Renal cortical epithelial cell (primary cell): ENCODE results near the gene GALNT17. TPM values are rescaled to one million over a fixed set of nuclear protein-coding genes. Genes with fewer than 3 reads are reported as not detected.
"Not testable (repeated sequence)": the region's sequence is repeated elsewhere in the genome, so short reads cannot be mapped to it uniquely, and the experiment has no call there.

Experiments used
- DNase-seq: peaks from one replicate; pipeline ENCODE4 v3.0.0-alpha.2; 2011; ENCODE audit warnings: low read depth
- total RNA-seq: library from RNA; depleted of rRNA; stranded (reverse); fragments of >200 nt; gene quantifications from 2 replicates; pipeline ENCODE4 v1.2.3, GENCODE V29; 2014

GALNT17 gene
- total RNA-seq, 1 donor from 2014 or later: not detected

DNA sequence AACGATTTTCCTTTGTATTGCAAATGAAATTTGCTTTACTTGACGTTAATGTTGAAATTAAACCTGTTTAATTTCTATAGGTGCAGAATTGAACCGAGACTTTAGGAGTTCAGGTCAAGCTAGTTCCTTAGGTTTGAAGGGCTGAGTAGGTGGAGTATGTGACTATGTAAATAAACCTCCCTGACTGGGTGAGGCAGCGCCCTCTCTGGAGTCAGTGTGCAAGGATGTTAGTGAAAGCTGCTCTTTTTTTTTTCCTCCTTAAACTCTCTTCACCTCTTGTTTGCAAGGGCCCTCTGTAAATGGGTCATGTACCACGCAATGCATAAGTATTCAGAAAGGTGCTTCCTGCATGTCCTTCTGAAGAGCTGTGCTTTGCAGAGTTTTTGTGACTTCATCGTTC, 33.8 kb downstream of the GALNT17 start:
- no peak for DNase-seq

GRCh38 chr7:71171476-71171875, 39.5 kb downstream of the GALNT17 start:
- DNase-seq: no peak

- DNase-seq: no peak
Observed at GRCh38 chr7:71173955-71174354, 42.0 kb downstream of the GALNT17 start.

DNA sequence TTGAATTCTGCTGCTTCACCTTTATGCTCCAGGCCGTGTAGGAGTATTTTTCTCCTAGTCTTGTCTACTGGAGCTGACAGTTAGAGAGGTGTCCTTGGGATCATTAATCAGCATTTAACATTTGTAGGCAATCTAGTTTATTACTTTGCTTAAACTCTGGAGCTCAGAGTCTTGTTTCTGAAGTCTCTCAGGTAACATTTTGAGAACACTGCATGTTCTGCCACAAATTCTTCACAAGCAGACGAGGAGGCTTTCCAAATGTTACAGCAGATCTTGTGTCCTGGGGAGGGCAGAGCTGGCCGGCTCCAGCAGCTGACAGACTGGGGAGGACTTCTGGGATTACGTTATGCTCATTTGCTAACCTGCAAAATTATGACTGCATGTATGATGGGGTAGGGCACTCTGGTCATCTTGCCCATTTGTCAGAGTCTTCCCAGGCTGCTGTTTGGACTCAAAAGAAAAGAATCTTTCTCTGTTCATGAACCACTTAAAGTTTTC, 50.5 kb downstream of the GALNT17 start:
- DNase-seq: no peak

GRCh38 chr7:71184136-71184535, 52.2 kb downstream of the GALNT17 start:
- DNase-seq: no peak

DNA sequence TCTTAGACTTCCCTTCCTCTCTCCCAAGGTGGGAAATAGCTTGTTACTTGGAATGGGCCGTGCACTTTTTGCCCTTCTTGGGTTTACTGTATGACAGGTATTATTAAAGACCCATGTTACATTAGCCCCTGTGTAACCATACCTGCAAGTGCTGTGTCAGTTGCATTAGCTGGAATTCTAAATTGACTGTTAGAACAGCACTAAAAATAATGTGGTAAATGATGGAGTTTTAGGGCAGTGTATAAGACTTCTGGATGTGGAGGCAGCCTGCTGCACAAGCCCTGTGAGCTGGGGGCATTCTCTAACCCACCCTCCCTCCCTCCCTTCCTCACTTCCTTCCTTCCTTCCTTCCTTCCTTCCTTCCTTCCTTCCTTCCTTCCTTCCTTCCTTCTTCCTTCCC, 52.7 kb downstream of the GALNT17 start:
- DNase-seq: no peak

DNA sequence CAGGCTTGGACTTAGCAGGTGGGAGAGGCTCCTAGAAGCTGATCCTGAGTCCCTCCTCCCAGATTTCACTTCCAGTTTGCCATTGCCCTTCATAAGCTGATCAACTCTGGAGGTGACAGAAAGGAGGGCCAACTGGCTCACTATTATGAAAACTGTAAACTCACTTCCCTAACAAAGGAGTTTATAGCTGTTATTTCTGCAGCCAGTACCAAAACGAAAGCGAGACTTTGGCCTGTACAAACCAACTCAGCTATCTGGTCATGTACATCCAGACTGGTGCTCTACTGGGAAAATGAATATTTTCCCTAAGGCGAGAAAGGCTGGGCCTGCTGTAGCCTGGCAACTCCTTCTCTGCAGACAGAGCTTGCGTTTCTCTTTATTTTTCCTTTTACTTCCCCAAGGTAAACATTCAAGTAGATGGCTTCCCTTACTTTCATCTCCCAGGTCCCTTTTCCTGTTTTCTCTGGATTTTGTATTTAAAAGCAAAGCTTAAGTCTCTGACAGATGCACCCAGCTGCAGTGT, 54.7 kb downstream of the GALNT17 start:
- no peak for DNase-seq

DNA sequence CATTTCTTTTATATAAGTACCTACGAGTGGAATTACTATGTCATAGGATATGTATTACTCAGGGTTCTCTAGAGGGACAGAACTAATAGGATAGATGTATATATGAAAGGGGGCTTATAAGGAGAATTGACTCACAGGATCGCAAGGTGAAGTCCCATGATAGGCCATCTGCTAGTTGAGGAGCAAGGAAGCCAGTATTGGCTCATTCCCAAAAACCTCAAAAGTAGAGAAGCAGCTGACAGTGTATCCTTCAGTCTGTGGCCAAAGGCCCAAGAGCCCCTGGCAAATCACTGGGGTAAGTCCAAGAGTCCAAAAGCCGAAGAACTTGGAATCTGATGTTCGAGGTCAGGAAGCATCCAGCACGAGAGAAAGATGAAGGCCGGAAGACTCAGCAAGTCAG, 59.8 kb downstream of the GALNT17 start:
- DNase-seq: no peak

GRCh38 chr7:71193099-71193810, 61.3 kb downstream of the GALNT17 start:
- DNase-seq: no peak

DNA sequence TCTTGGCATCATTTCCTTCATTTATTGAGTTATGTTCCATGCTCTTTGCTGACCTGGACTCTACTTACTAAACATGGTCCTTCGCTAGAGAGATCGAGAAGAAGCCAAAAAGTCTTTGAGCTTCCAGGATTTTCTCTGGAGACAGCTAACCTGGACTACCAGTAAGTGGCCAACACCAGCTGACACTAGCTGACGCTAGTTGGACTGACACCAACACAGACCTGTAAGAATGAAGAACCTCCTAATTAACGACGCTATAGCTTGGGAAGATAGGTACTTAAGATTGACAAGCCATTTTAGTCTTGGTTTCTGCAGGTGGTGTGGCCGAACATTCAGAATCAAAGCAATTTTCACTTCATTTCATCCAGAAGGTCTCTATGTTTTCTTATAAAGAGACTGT, 66.4 kb downstream of the GALNT17 start:
- DNase-seq: no peak

GRCh38 chr7:71198887-71199286, 66.9 kb downstream of the GALNT17 start:
- no peak for DNase-seq

GRCh38 chr7:71206184-71206583, 74.2 kb downstream of the GALNT17 start:
- no peak for DNase-seq

GRCh38 chr7:71208881-71209280, 76.9 kb downstream of the GALNT17 start:
- no peak for DNase-seq

GRCh38 chr7:71209484-71209883, 77.5 kb downstream of the GALNT17 start:
- DNase-seq: not testable (repeated sequence)

DNA sequence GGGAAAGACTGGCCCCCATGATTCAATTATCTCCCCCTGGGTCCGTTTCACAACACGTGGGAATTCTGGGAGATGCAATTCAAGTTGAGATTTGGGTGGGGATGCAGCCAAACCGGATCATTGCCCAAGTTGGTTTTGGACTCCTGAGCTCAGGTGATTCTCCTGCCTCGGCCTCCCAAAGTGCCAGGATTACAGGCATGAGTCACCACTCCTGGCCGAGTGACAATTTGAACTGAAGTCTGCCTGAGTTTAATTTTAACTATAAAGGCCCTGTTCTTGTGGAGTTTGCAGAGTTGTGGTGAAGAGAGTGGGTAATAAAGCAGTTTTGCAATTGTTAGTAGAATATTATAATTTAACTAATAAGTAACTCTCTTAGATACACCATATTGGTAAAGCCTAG, 78.3 kb downstream of the GALNT17 start:
- no peak for DNase-seq

DNA sequence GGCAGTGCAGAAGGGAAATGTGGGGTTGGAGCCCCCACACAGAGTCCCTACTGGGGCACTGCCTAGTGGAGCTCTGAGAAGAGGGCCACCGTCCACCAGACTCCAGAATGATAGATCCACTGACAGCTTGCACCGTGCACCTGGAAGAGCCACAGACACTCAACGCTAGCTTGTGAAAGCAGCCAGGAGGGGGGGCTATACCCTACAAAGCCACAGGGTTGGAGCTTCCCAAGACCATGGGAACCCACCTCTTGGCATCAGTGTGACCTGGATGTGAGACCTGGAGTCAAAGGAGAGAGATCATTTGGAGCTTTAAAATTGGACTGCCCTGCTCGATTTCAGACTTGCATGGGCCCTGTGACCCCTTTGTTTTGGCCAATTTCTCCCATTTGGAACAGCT, 80.5 kb downstream of the GALNT17 start:
- DNase-seq: not testable (repeated sequence)

GRCh38 chr7:71216211-71216610, 84.3 kb downstream of the GALNT17 start:
- DNase-seq: no peak

GRCh38 chr7:71220210-71220695, 88.3 kb downstream of the GALNT17 start:
- no peak for DNase-seq

GRCh38 chr7:71221049-71221448, 89.1 kb downstream of the GALNT17 start:
- no peak for DNase-seq

DNA sequence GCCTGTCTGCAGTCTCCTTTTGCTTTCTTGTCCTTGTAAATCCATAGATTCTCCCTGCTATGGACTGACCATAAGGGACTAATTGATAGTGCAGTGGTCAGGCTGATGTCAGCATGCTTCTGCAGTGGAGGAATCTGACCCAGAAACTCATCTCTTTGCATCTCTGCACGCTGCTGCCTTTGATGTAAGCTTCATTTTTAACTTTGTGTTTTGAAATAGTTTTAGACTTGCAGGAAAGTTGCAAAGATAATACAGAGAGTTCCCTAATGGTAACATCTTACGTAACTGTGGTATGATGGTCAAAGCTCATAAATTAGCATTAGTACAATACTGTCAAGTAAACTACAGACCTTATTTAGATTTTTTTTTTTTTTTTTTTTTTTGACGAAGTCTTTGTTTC, 89.6 kb downstream of the GALNT17 start:
- no peak for DNase-seq

- DNase-seq: no peak
Observed at GRCh38 chr7:71227126-71227525, 95.2 kb downstream of the GALNT17 start.

DNA sequence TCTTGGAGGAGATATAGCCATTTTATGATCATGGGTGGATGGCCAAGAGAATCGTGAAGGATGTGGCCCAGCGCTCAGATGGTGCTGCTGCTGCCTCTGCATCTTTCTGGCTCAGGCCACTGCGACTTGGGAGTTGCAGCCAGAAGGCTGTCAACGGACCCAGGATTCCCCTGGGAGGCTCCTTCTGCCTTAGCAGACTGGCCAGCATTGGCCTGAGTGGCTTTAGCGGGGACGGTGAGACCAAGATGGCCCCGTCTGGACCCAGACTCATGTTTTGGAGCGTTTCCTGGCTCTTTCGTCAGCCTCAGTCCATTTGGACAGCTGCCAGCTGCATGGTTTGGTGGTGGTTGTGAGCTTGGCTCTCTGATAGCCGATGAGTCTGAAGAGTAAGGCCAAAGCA, 97.2 kb downstream of the GALNT17 start:
- DNase-seq: no peak

- no peak for DNase-seq
Observed at GRCh38 chr7:71229699-71230098, 97.8 kb downstream of the GALNT17 start.

GRCh38 chr7:71235253-71235652, 103.3 kb downstream of the GALNT17 start:
- DNase-seq: no peak
